PFSK-1 (cell line): ENCODE measurements around the gene GAS6.

Experiments
- POLR2AphosphoS5 ChIP-seq: IDR thresholded peaks from 2 replicates; pipeline ENCODE4 v1.6.1; 2012; ENCODE audit warnings: low read depth, mild to moderate bottlenecking, control low read depth, low read length, moderate library complexity
- REST ChIP-seq, 2 experiments: IDR thresholded peaks; 2 replicates each; pipeline versions ENCODE4 v1.6.1 to v1.8.0; 2011 to 2012; ENCODE audit warnings: low read depth in 2 of 2, low read length in 2 of 2, control low read depth in 1 of 2, inconsistent platforms in 1 of 2, mild to moderate bottlenecking in 1 of 2, moderate library complexity in 1 of 2; ENCODE audit not compliant: insufficient read depth in 1 of 2
- SIN3A ChIP-seq: IDR thresholded peaks from 2 replicates; pipeline ENCODE4 v1.6.1; 2012; ENCODE audit warnings: mild to moderate bottlenecking, low read length, moderate library complexity, borderline replicate concordance; ENCODE audit not compliant: insufficient read depth
- TAF1 ChIP-seq: IDR thresholded peaks from 2 replicates; pipeline ENCODE4 v1.6.1; 2012; ENCODE audit warnings: low read length, control low read depth, borderline replicate concordance; ENCODE audit not compliant: insufficient read depth

GRCh38 chr13:113804703-113805430 is 59.0 kb downstream of the GAS6 start:
- TF ChIP-seq POLR2AphosphoS5 (no peak), SIN3A (no peak), REST (IDR thresholded peaks at IDR 0.05; ENCODE audit: insufficient read depth in 1 of 2, low read depth in 2 of 2, low read length in 2 of 2) (no peak), TAF1 (no peak)
